NCI-H2081 (cell line): Measurements from ENCODE around the gene ZBBX.
"Not testable (repeated sequence)": the region's sequence is repeated elsewhere in the genome, so short reads cannot be mapped to it uniquely, and the experiment has no call there.

Experiments
- DNase-seq, 2 experiments: peaks; one replicate each; lab custom pipeline; 2025; lab: John Stamatoyannopoulos, UW

ZBBX gene

GRCh38 chr3:167380004-167380689 is at the start of gene ZBBX:
TSS of gene ZBBX (minus strand) at chr3:167380297. CDS start at chr3:167372901, 7,396 bp downstream.
- DNase-seq = peak; percentile 94 to 95

GRCh38 chr3:167426962-167427361 is 46.9 kb upstream of the ZBBX start:
- DNase-seq = not testable (repeated sequence)

- DNase-seq = not testable (repeated sequence)
Measured at GRCh38 chr3:167422396-167422795, 42.3 kb upstream of the ZBBX start.

- no peak for DNase-seq
Measured at GRCh38 chr3:167409611-167410010, 29.5 kb upstream of the ZBBX start.

GRCh38 chr3:167406876-167407492 is 26.9 kb upstream of the ZBBX start:
- DNase-seq = peak; percentile 74 to 80

- no peak for DNase-seq
Measured at GRCh38 chr3:167397826-167398225, 17.7 kb upstream of the ZBBX start.

GRCh38 chr3:167396075-167396474 is 16.0 kb upstream of the ZBBX start:
- DNase-seq = no peak

GRCh38 chr3:167394003-167394402 is 13.9 kb upstream of the ZBBX start:
- peak in 1 of 2 experiments; percentile 30 for DNase-seq

GRCh38 chr3:167382155-167382554 is 2.1 kb upstream of the ZBBX start:
- no peak for DNase-seq

GRCh38 chr3:167375478-167375877 is 4.6 kb downstream of the ZBBX start:
- no peak for DNase-seq

GRCh38 chr3:167372138-167372537 is 8.0 kb downstream of the ZBBX start:
- no peak for DNase-seq

GRCh38 chr3:167361948-167362347 is 18.1 kb downstream of the ZBBX start:
- no peak for DNase-seq

- DNase-seq = peak in 1 of 2 experiments; percentile 14
Measured at GRCh38 chr3:167361306-167361705, 18.8 kb downstream of the ZBBX start.

- DNase-seq = no peak
Measured at GRCh38 chr3:167355446-167355845, 24.7 kb downstream of the ZBBX start.

GRCh38 chr3:167354751-167355150 is 25.3 kb downstream of the ZBBX start:
- DNase-seq = no peak

- DNase-seq = peak; percentile 44 to 74
Measured at GRCh38 chr3:167350245-167350862, 29.7 kb downstream of the ZBBX start.

- peak in 1 of 2 experiments; percentile 43 for DNase-seq
Measured at GRCh38 chr3:167346171-167346570, 33.9 kb downstream of the ZBBX start.

- DNase-seq = no peak
Measured at GRCh38 chr3:167330993-167331785, 48.9 kb downstream of the ZBBX start.

GRCh38 chr3:167323572-167323971 is 56.5 kb downstream of the ZBBX start:
- no peak for DNase-seq

GRCh38 chr3:167318996-167319615 is 61.0 kb downstream of the ZBBX start:
- DNase-seq = peak; percentile 8 to 28

GRCh38 chr3:167318306-167318705 is 61.8 kb downstream of the ZBBX start:
- DNase-seq = no peak

- no peak for DNase-seq
Measured at GRCh38 chr3:167306319-167306718, 73.8 kb downstream of the ZBBX start.
